Occipital lobe (tissue), 2 donors: ENCODE measurements around the gene CARHSP1. TPM values are rescaled to one million over a fixed set of nuclear protein-coding genes. Genes with fewer than 3 reads are reported as not detected.
"Not testable (repeated sequence)": the region's sequence is repeated elsewhere in the genome, so short reads cannot be mapped to it uniquely, and the experiment has no call there.

ENCODE experiments used
- DNase-seq: peaks from one replicate; lab custom pipeline; 2025; lab: John Stamatoyannopoulos, UW
- total RNA-seq: library from RNA; depleted of rRNA; stranded (reverse); fragments of >200 nt; gene quantifications from one replicate; pipeline ENCODE4 v1.2.3, GENCODE V29; 2014

Gene CARHSP1
- total RNA-seq, 1 donor from 2014 or later = 189 TPM

- DNase-seq = no peak
These were observed 12.8 kb downstream of the CARHSP1 start for GRCh38 chr16:8855972-8856371.

- DNase-seq = no peak
These were observed 13.6 kb downstream of the CARHSP1 start for GRCh38 chr16:8855051-8855786.

GRCh38 chr16:8854298-8854948 is 14.4 kb downstream of the CARHSP1 start:
- DNase-seq = no peak

- DNase-seq = no peak
These were observed 15.2 kb downstream of the CARHSP1 start for GRCh38 chr16:8853611-8854010.

GRCh38 chr16:8853150-8853549 is 15.7 kb downstream of the CARHSP1 start:
- DNase-seq = no peak

- DNase-seq = no peak
These were observed 16.3 kb downstream of the CARHSP1 start for GRCh38 chr16:8852534-8852933.

GRCh38 chr16:8851761-8852403 is 16.9 kb downstream of the CARHSP1 start:
- no peak for DNase-seq

- DNase-seq = no peak
These were observed 18.4 kb downstream of the CARHSP1 start for GRCh38 chr16:8850279-8850885.

- DNase-seq = no peak
These were observed 19.3 kb downstream of the CARHSP1 start for GRCh38 chr16:8849411-8850011.

GRCh38 chr16:8848939-8849391 is 19.8 kb downstream of the CARHSP1 start:
- no peak for DNase-seq

- DNase-seq = no peak
These were observed 20.4 kb downstream of the CARHSP1 start for GRCh38 chr16:8848231-8848938.

- no peak for DNase-seq
These were observed 21.2 kb downstream of the CARHSP1 start for GRCh38 chr16:8847623-8848022.

GRCh38 chr16:8847145-8847544 is 21.7 kb downstream of the CARHSP1 start:
- DNase-seq = no peak

- DNase-seq = no peak
These were observed 22.3 kb downstream of the CARHSP1 start for GRCh38 chr16:8846401-8846932.

- DNase-seq = no peak
These were observed 23.0 kb downstream of the CARHSP1 start for GRCh38 chr16:8845699-8846298.

- DNase-seq = not testable (repeated sequence)
These were observed 25.5 kb downstream of the CARHSP1 start for GRCh38 chr16:8843296-8843695.

GRCh38 chr16:8842016-8842415 is 26.8 kb downstream of the CARHSP1 start:
- not testable (repeated sequence) for DNase-seq

- not testable (repeated sequence) for DNase-seq
These were observed 31.2 kb downstream of the CARHSP1 start for GRCh38 chr16:8837594-8837993.

GRCh38 chr16:8836797-8837196 is 32.0 kb downstream of the CARHSP1 start:
- not testable (repeated sequence) for DNase-seq

- DNase-seq = no peak
These were observed 36.1 kb downstream of the CARHSP1 start for GRCh38 chr16:8832717-8833105.
